Measurements from ENCODE around the gene ATN1. TPM values are rescaled to one million over a fixed set of nuclear protein-coding genes. Genes with fewer than 3 reads are reported as not detected.
A peak's percentile ranks its signal among the peaks of the same experiment; 100 is the strongest.

ATN1 gene
- total RNA-seq, 1 donor from 2014 or later: 112 TPM

DNA sequence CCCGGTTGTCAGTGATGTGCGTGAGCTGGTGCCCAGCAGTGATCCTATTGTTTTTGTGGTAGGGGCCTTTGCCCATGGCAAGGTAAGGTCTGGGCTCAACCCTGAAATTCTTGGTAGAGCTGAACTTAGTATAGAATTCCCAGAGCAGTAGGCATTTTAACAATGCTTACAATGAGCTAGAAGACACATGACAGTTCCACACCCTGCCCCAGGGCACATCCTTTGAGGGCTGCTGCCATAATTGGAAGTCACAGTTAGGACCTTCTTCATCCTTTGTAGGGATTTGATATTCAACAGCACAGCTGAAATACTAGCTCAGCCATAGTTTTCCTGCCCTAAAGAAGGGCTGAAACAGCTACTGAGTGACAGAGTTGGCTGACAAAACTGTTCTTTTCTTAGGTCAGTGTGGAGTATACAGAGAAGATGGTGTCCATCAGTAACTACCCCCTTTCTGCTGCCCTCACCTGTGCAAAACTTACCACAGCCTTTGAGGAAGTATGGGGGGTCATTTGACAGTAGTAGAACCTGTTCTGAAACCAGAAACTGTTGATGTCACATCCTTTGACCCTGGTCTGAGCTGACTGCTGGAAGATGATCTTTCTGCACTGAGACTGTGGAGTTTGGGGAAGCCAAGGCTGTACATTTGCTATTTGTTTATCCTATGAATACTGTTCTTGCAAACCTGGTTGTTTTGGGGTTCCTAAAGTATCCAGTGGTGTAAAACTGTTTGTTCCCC lies 47.7 kb downstream of the ATN1 start:
- DNase-seq (ENCODE audit: low spot score): no peak

DNA sequence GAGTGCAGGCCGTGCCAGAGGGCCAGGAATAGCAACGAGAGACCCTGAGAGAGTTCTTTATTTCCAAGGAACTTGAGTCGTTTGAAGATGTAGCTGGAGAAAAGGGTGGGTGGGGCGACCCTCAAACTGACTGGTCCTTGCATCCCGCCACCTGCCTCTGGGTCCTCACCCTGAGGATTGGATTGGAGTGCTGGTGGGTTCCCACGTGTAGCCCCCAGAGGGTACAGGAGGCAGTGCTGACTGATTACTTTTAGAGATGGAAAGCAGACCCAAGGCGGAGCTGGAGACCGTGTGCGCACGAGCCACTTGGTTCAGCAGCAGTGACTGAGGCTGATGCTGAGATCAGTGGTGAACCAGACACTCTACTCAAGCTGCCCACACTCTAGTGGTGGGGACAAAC lies 49.9 kb downstream of the ATN1 start:
- DNase-seq (ENCODE audit: low spot score): no peak

DNA sequence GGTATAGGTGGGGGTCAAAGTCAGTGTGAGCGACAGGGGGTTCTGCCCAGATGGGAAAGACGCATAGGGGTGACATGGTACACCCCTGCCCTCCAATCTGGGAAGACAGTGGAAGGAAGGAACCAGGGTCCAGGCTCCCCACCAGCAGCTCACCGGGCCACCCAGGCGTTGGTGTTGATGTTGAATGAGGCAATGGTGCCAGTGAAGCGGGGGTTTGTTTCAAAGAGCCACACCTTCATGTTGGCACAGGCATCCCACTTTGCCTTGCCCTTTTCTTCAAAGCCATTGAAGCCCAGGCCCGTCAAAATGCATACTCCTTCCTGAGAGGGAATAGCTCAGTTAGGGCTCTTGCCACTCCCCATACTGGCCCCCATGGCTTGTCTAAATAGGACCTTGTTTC lies 50.4 kb downstream of the ATN1 start:
- no peak for DNase-seq (ENCODE audit: low spot score)

DNA sequence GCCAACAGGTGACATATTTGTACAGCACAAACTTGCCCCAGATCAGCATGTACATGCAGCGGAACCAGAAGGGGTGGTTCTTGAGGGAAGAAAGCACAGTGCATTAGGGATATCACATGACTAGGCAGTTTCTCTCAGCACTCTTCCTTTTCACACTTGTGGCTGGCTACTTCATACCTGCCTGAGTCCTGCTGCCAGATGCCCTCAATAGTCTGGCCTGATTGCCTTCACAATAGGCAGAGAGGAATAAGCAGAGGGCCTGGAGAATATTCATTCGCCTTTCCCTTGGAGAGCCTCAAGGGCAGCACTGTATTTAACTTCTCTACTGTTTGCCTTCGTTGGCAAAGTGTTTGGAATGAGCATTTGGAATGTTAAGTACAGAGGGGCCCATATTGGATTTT lies 50.9 kb downstream of the ATN1 start:
- no peak for DNase-seq (ENCODE audit: low spot score)

DNA sequence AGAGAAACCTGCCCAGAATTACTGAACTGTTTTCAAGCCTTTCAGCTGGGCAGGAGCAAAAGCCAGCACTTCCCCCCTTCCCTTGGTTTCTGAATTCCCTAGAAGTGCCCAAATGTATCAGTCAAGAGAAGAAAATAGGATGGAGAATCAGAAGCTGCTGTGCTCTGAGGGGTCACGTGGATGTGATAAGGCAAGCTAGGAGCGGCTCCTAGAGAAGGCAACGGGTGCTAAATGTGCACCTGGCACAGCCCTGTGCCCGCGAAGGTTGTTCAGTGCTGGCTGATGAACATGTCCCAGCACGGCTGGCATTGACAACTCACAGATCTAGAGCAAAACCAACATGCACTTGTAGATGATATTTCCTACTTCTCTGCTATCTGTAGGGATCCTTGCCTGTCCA lies 51.3 kb downstream of the ATN1 start:
- no peak for DNase-seq (ENCODE audit: low spot score)

DNA sequence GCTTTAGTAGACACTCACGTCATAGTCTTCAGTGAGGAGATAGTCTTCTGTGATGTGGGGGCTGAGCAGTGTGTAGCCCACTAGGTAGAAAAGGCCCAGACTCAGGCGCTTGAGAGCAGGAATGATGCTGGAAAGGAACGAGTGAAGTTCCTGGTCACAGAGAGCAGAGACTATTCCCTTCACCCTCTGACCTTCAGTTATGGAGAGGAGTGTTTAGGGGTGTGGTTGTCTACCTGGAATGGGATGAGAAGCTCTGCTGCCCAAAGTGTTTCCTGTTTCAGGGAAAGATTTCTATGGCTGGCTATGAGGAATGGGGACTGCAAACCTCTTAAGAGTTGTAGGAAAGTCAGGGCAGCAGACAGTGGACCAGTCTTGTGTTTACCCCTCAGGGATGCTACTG lies 51.7 kb downstream of the ATN1 start:
- DNase-seq (ENCODE audit: low spot score): no peak

DNA sequence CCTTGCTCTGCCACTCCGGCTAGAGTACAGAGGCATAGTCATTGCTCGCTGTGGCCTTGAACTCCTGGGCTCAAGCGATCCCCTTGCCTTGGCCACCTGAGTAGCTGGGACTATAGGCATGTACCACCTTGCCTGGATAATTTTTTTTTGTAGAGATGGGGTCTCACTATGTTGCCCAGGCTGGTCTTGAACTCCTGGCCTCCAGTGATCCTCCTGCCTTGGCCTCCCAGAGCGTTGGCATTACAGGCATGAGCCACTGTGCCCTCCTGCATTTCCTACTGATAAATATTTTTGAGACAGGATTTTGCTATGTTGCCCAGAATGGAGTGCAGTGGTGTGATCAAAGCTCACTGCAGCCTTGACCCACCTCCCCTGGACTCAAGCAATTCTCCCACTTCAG lies 52.3 kb downstream of the ATN1 start:
- no peak for DNase-seq (ENCODE audit: low spot score)

DNA sequence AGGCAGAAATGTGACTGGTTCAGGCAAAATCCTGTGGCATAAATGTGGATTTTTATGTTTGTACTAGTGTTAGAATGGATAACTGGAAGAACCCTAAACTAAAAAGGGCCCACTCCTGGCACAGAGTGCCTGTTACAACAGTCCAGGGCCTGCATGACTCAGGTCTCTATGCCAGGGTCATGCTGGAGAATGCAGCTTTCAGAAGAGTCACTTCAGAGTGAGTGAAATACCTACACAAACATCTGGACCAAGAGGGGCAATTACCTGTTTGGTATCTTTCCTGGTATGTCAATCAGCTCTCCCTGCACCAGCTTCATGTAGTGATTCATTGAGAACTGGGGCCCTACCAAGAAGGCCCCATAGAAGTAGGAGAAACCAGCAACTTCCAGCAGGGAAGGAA lies 53.0 kb downstream of the ATN1 start:
- no peak for DNase-seq (ENCODE audit: low spot score)

DNA sequence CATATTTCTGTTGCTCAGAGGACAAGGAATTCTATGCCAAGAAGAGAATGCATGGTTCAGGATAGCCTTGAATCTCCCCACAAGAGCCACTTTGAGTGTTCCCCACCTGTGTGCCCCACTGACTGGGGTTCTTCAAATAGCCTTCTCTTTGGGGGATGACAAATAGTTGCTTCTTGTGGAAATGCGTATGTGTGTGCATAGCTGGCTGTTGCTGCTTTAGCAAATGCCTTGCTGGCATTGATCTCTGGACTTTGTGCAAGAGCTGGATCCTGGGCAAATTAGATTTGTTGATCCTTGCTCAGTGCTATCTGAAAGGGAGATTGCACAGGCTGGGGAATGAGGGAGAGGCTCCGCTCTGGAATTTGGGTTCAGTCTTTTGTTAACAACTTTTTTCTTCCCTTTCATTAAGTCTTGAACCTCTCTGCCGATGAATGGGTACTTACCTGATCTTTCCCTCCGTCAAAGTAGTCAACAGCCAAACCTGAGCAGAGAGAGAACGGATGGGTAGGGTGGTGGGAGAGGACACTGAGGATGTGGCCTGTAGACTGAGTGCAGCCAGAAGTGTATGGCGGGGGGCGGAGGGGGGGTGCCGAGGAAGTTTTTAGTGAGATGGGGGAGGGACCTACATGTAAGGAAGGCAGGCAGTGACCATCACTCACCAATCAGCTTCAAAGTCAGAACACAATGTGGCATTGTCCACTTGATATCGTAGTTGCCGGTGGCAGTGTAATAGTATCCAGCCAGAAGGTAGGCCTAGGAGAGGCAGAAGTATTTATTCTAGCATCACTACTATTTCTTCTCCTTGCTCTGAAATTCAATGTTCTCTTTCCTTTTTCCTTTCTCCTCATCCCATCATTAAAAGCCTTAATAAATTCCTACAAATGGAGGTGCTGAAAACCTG lies 53.6 kb downstream of the ATN1 start:
- no peak for DNase-seq (ENCODE audit: low spot score)

DNA sequence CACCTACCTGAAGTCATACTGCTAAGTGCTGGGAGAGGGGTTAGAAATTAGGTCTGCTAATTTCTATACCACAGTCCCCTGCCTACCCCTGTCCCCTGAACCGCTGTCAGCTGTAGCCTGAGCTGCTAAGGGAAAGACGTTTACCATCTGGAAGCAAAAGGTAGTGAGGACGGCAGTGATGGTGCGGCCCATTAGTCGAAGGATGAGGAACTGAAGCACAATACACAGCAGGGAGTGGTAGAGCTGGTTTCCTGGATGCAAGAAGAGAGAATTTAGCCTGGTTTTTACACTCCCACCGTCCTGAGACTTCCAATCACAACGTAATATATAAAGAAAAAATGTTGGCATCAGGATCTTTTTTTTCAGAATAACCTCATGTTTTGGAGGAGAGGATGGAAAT lies 54.8 kb downstream of the ATN1 start:
- DNase-seq (ENCODE audit: low spot score): no peak

DNA sequence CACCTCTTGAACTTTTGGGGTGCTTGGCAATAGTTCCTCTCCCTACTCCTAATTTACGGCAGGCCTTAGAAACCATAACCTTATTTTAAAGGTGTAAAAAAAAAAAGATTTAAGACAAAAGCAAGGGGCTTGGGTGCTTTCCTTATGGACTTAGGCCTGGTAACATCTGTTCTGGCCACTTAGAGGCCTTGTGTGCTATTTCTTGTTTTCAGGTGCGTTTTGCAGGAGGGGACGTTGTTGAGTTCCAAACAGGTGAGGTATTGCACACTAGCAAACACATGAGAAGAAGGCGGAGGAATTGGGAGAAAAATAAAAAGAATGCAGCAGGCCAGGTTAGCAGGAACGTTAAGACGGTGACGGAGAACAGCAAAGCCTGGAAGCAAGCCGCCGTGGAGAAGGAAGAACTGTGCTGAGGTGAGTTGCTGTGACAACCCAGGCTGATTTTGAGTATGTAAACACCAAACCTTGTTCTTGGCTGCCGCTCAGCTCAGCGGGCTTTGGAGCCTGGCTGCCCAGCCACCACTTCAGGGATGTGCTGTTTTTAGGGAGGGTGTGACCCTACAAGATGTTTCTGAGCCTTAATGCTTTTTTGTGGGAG lies 60.3 kb downstream of the ATN1 start:
- peak; percentile 73 for DNase-seq (ENCODE audit: low spot score)

Other genes with a start within 250 kb of the ATN1 start
- gene ZNF384, start 238.6 kb upstream of the ATN1 start, total RNA-seq: 63.4 TPM
- 2.6 TPM for gene PIANP, start 227.1 kb upstream of the ATN1 start, total RNA-seq
- gene COPS7A, start 203.9 kb upstream of the ATN1 start, total RNA-seq: 77.9 TPM
- gene MLF2, start 174.8 kb upstream of the ATN1 start, total RNA-seq: 139 TPM
- gene PTMS, start 161.6 kb upstream of the ATN1 start, total RNA-seq: 288 TPM
- 2.3 TPM for gene LAG3, start 155.4 kb upstream of the ATN1 start, total RNA-seq
- 18.0 TPM for gene CD4, start 138.4 kb upstream of the ATN1 start, total RNA-seq
- 2.5 TPM for gene GPR162, start 106.1 kb upstream of the ATN1 start, total RNA-seq
- gene P3H3, start 99.6 kb upstream of the ATN1 start, total RNA-seq: 27.9 TPM
- 4.5 TPM for gene GNB3, start 87.0 kb upstream of the ATN1 start, total RNA-seq
- gene CDCA3, start 76.7 kb upstream of the ATN1 start, total RNA-seq: 1.4 TPM
- 106 TPM for gene USP5, start 75.8 kb upstream of the ATN1 start, total RNA-seq
- 418 TPM for gene TPI1, start 60.4 kb upstream of the ATN1 start, total RNA-seq
- 9.9 TPM for gene SPSB2, start 54.7 kb upstream of the ATN1 start, total RNA-seq
- 13.5 TPM for gene LRRC23, start 23.1 kb upstream of the ATN1 start, total RNA-seq
- 29.6 TPM for gene ENO2, start 13.4 kb upstream of the ATN1 start, total RNA-seq
- gene RNU7-1, start 15.9 kb downstream of the ATN1 start, total RNA-seq: not detected
- gene C12orf57, start 16.1 kb downstream of the ATN1 start, total RNA-seq: 172 TPM
- gene PTPN6, start 23.4 kb downstream of the ATN1 start, total RNA-seq: 40.4 TPM
- 221 TPM for gene PHB2, start 42.7 kb downstream of the ATN1 start, total RNA-seq
- 68.0 TPM for gene EMG1, start 43.0 kb downstream of the ATN1 start, total RNA-seq
- gene LPCAT3, start 90.5 kb downstream of the ATN1 start, total RNA-seq: 95.9 TPM
- 293 TPM for gene C1S, start 132.8 kb downstream of the ATN1 start, total RNA-seq
- 455 TPM for gene C1R, start 164.5 kb downstream of the ATN1 start, total RNA-seq
- gene C1RL, start 181.3 kb downstream of the ATN1 start, total RNA-seq: 110 TPM
- gene RBP5, start 200.9 kb downstream of the ATN1 start, total RNA-seq: 7.5 TPM
- 48.2 TPM for gene CLSTN3, start 202.4 kb downstream of the ATN1 start, total RNA-seq